GM12892 (cell line): Measurements from ENCODE around the gene PTPRN2.

Experiments
- POLR2A ChIP-seq: IDR thresholded peaks from 2 replicates; pipeline ENCODE4 v1.6.1; 2011; ENCODE audit warnings: low read depth, low read length, control low read depth
- POLR2AphosphoS5 ChIP-seq: IDR thresholded peaks from 2 replicates; pipeline ENCODE4 v1.6.1; 2011; ENCODE audit warnings: low read depth, low read length, control low read depth
- TAF1 ChIP-seq: IDR thresholded peaks from 2 replicates; pipeline ENCODE4 v1.6.1; 2011; ENCODE audit warnings: low read depth, mild to moderate bottlenecking, control low read depth, low read length, borderline replicate concordance

- TF ChIP-seq POLR2A (no peak), TAF1 (no peak), POLR2AphosphoS5 (no peak)
Observed at GRCh38 chr7:158272091-158272490, 315.5 kb downstream of the PTPRN2 start.
